Measurements from ENCODE around the gene USO1.
"Not testable (repeated sequence)": the region's sequence is repeated elsewhere in the genome, so short reads cannot be mapped to it uniquely, and the experiment has no call there.

USO1 gene

GRCh38 chr4:75715105-75715799, 9.1 kb upstream of the USO1 start:
- no peak for DNase-seq

GRCh38 chr4:75716054-75716453, 8.3 kb upstream of the USO1 start:
- not testable (repeated sequence) for DNase-seq

DNA sequence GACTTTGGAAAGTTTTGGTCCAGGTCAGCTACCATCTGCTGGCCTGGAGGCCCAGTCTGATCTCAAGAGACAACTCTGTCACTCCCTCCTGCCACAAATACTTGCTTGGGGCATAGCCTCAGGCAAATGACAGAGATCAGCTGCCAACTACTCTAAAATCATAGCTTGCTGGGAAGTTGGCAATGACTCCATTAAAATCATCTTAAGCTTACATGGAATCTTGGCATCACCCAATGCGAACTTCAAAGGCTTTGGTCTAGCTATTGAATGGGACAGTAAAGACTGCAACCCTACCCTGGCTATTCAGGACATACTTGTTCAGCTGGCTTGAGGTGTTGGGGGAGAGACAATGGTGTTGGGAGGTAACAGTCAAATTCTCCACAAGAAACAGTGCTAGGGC, 7.0 kb upstream of the USO1 start:
- no peak for DNase-seq

DNA sequence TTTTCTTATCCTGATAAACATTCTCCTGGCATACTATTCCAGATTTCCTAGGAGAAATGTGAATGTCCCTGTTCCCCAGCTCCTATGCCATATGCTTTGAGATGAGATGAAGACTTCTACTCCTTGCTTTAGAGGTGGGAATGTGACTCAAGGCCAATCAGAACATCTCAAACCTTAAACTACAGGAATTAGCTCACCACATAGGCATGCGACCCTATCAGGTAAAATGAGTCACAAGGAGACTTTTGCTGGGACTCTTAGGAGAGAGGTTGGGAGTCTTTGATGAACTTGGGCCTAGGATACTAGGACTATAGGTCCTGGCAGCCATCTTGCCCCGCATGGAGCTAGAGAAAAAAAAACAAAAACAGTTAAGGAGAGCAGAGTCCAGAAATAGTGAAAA, 5.8 kb upstream of the USO1 start:
- DNase-seq = no peak

DNA sequence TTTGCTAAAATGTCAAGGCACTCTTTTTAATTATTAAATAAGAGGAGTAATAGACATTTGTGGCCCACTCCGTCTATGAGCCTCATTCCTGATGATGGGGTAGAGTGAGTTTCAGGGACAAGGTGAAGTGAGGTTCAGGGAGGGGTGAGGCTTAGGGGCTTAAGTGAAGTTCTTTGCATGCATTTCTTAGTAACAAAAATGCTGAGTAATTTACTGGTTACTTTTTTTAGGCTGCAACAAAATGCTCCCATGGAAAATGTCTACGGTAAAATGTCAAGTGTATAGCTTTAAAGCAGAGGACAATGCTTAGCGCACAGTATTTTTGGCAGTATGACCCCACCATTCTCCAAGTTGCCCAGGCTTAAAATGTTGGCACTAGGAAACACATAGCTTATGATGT, 2.0 kb upstream of the USO1 start:
- no peak for DNase-seq

DNA sequence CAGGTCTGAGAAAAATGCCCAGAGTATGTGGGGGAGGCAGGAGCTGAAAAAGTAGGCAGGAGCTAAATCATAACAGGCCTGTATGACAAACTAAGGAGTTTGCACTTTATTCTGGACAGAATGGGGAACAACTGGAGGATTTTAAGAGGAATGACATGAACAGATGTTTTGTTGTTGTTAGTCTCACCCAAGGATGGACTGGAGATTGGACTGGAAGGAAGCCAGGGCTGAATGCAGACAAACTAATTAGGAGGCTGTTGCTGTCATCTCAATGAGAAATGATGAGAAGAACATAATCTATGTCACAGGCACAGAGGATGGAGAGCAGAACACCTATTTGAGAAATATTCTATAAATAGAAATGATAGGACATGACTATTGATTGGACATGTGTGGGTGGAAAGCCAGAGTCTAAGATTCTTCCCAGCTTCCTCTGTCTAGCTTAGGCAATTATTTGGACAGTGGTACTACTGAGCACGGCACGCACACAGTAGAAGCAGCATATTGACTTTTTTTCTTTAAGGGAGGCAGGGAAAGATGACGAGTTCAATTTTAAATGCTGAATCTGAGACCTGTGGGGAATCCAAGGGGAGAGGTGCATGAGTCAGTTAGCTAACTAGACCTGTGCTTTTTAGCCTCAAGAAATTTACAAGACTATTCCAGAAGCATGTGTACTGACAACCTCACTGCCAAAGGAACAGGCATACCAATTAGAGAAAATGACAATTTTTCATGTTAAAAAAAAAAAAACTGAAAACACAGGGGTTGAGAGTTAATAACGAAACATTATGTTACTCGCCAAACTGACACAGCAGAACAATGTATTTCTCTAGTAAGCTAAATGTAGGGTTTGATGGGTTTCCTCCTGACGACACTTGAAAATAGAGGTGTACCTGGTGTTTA, 963 bp upstream of the USO1 start:
- DNase-seq = no peak

DNA sequence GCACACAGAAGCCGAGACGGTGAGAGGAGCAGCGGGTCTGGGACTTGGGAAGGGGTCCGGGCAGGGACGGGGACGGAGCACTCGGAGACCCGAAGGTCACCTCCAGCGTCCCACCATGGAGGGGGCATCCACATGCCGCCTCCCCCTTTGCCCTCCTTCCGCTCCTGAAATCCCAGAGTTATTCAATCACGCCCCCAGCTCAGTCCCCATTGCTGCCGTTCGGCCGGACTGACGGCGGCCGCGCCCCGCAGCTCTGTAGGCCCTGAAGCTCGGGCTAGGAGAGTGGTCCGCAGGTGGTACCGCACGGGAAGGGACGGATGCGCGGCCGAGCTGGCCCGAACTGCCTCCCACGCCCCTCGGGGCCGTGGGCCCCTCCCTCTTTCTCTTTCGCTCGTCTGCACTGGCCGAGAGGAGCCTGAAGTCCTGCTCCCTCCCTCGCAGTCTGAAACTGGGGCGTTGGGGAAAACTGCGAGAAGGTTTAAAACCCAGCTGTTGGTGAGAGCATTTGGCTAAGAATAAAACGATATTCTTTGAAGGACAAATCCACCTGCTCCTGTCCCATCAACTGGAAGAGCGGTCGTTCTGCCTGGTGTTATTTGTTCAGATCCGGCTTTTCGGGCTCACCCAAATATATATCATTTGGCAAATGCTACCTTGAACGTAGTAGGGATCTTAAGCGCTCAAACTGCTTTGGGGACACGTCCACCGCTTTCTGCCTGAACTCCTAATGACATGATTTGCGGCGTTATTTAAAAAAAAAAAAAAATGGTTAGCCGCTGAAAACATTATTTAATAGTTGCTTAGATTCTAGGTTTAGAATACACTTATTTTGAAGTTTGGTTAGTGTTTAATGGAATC, 719 bp downstream of the USO1 start:
- peak; percentile 58 for DNase-seq

GRCh38 chr4:75725942-75726538, 1.7 kb downstream of the USO1 start:
- DNase-seq = not testable (repeated sequence)

- DNase-seq = no peak
These were observed 2.2 kb downstream of the USO1 start for GRCh38 chr4:75726577-75726976.

DNA sequence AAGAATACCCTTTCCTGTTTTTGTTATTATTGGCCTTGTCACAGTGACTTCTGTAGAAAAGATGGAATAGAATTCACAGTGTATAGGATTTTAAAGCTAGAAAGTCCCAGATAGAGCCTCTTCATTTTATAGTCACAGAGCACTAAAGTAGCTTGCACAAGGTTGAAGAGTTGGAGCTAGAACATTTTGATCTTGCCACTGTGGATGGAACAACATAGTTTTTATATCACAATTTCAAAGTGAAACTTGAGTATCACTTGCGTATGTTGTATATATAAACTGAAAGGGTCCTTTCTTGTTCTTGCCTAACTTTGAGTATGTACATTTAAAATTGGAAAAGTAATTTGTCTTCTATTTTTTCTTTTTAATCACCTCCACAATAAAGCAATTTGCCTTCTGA, 2.7 kb downstream of the USO1 start:
- DNase-seq = no peak

DNA sequence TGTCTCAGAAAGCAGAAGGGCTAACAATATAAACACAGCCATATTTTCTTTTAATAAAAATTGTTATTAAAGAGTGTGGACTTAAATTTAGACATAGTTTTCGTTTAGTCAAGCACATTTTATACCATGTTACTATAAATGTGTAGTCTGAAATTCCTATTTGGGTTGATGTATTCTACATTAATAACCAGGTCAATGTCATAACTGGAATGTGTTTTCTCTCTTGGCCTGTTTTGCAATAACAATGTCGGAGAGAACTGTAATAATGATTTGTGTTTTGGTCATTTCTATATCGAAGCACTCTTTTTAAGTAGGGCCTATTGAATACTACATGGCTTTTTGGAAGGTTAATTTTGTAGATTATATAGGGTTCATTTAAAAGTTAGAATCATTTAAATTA, 5.5 kb downstream of the USO1 start:
- no peak for DNase-seq

DNA sequence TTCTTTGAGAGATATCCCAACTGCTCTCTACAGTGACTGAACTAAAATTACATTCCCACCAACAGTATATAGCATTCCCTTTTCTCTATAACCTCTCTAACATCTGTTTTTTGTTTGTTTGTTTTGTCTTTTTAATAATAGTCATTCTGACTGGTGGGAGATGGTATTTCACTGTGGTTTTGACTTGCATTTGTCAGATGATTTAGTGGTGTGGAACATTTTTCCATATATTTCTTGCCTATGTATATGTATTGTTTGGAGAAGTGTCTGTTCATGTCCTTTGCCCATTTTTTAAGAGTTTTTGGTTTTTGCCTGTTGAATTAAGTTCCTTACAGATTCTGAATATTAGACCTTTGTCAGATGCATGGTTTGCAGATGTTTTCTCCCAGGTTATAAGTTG, 9.0 kb downstream of the USO1 start:
- no peak for DNase-seq

GRCh38 chr4:75735525-75735924, 11.1 kb downstream of the USO1 start:
- no peak for DNase-seq

DNA sequence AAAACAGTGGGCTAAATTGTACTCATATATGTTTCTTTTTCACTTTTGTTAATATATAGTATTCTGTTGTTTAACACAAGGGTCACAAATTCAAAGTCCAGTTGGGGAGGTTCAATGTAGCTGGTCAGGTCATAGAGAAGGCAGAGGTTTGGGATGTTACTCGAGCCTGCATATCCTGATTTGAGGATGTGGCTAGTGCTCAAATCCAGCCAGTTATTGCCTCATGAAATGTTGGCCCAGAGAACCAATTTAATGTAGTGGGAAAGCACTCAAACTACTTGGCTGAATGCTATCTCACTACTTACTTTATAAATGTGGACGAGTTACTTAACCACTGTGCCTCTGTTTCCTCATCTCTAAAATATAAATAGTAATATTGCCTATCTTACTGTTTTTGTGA, 12.5 kb downstream of the USO1 start:
- no peak for DNase-seq

DNA sequence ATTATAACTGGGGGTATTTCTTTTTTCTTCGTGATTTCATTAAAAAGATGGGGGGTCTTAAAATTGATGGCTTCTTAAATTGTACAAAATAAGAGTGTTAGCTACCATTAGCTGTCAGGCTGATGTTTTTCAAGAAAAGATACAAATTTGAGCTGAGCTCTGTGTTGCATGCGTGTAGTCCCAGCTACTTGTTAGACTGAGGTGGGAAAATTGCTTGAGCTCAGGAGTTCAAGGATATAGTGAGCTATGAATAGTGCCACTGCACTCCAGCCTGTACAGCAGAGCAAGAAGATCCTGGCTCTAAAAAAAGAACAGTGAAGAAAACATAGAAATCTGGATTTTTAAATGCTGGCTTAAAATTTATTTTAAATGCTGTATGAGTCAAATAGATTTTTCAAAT, 13.0 kb downstream of the USO1 start:
- DNase-seq = no peak

DNA sequence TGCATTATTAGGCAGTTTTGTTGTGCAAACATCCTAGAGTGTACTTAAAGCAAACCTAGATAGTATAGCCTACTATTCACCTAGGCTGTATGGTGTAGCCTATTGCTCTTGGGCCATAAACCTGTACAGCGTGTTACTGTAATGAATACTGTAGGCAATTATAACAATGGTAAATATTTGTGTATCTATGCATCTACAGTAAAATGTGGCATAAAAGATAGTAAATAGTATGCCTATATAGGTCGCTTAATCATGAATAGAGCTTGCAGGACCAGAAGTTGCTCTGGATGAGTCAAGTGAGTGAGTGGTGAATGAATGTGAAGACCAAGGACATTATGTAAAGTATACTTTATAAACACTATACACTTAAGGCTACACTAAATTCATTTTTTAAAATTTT, 16.6 kb downstream of the USO1 start:
- no peak for DNase-seq

DNA sequence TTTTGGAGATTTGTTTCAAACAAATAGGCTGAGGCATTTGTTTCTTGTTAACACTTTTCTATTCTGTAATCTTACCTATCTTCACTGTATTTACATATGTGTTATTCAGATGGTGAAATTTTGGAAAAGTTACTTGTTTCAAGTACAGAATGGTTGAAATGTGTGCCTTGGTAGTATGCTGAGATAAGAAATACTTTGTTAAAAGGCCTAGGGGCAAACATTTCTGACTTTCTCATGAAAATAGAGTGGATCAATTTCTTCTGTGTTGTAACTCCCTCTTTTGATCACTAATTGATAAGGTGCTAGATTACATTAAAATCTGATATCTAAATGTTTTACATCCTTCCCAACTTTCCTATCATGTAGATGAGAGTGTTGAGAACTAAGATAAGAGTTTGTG, 18.1 kb downstream of the USO1 start:
- DNase-seq = no peak

- no peak for DNase-seq
These were observed 20.8 kb downstream of the USO1 start for GRCh38 chr4:75745161-75745560.

GRCh38 chr4:75745721-75746199, 21.4 kb downstream of the USO1 start:
- DNase-seq = no peak

GRCh38 chr4:75752637-75753036, 28.3 kb downstream of the USO1 start:
- no peak for DNase-seq

DNA sequence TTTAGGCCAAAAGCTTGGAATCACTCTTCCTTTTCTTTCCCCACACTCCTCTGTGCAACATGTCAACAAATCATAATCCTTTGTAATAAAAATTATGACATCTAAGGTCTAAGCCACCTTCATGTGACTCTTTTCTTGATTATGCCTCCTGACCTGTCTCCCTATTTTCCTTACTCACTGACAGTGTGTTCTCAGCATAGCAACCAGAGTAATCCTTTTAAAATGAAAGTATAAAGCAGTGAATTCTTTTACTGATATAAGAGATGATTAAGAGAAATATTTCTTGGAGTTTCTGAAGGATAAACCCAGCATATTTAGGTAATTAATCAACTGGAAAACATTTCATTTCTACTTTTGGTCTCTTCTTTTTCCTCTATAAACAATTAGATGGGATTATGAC, 44.7 kb downstream of the USO1 start:
- DNase-seq = no peak

- no peak for DNase-seq
These were observed 47.2 kb downstream of the USO1 start for GRCh38 chr4:75771607-75772006.

DNA sequence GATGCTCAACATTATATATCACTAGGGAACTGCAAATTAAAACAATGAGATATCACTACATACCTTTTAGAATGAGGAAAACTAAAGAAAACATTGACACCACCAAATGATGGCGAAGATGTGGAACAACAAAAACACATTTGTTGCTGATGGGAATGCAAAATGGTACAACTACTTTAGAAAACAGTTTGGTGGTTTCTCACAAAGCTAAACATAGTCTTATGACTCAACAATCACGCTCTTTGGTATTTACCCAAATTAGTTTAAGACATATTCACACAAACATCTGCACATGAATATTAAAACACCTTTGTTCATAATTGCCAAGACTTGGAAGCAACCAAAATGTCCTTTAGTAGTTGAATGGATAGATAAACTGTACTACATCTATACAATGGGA, 53.2 kb downstream of the USO1 start:
- DNase-seq = no peak

Data from CD4-positive, alpha-beta T cell treated with Interleukin-12 subunit alpha and Interleukin-12 subunit beta, for 1 hour (primary cell).